GM12873 (cell line): ENCODE data around the gene KRTAP4-8.
"Not testable (repeated sequence)": the region's sequence is repeated elsewhere in the genome, so short reads cannot be mapped to it uniquely, and the experiment has no call there.

ENCODE experiments used
- TF ChIP-seq, protein P1 (sequence below): IDR thresholded peaks from 2 replicates; pipeline ENCODE4 v1.5.1; 2012; ENCODE audit warnings: low read depth, mild to moderate bottlenecking, moderate library complexity, low read length, control low read depth; ENCODE audit not compliant: insufficient read depth; ENCODE audit errors: missing control alignments

KRTAP4-8 gene

DNA sequence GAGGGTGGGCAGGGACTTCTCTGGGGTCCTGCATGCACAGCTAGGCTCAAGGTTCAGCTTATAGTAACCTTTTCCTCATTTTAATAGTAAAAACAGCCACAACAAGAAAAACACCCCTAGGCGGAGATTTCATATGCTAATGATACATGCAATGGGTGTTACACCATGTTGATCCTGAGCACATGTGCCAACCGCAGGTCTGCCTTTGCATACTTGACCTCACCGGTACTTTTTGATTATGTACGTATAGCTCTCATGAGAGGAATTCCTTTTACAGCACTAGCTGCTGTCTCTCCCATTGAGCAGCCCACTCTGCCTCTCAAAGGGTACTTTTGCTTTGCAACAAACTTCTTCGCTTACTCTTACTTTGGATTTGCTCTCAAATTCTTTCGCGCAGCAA lies 1.9 kb downstream of the KRTAP4-8 start:
- TF ChIP-seq, protein P1, sequence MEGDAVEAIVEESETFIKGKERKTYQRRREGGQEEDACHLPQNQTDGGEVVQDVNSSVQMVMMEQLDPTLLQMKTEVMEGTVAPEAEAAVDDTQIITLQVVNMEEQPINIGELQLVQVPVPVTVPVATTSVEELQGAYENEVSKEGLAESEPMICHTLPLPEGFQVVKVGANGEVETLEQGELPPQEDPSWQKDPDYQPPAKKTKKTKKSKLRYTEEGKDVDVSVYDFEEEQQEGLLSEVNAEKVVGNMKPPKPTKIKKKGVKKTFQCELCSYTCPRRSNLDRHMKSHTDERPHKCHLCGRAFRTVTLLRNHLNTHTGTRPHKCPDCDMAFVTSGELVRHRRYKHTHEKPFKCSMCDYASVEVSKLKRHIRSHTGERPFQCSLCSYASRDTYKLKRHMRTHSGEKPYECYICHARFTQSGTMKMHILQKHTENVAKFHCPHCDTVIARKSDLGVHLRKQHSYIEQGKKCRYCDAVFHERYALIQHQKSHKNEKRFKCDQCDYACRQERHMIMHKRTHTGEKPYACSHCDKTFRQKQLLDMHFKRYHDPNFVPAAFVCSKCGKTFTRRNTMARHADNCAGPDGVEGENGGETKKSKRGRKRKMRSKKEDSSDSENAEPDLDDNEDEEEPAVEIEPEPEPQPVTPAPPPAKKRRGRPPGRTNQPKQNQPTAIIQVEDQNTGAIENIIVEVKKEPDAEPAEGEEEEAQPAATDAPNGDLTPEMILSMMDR, result no peak

DNA sequence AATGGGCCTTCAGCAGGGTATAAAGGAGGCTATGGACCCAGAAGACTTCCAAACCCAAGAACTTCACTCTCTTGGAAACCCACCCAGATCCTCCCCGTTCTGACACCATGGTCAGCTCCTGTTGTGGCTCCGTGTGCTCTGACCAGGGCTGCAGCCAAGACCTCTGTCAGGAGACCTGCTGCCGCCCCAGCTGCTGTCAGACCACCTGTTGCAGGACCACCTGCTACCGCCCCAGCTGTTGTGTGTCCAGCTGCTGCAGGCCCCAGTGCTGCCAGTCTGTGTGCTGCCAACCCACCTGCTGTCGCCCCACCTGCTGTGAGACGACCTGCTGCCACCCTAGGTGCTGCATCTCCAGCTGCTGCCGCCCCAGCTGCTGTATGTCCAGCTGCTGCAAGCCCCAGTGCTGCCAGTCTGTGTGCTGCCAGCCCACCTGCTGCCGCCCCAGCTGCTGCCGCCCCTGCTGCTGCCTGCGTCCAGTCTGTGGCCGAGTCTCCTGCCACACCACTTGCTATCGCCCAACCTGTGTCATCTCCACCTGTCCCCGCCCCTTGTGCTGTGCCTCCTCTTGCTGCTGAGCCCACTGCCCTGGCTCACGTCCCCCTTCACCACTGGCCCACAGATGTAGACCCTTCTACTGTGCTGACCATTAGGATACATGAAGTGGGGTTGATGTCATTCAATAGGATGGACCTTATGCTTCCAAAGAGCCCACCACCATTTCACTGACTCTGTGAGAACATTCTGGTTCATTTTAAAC lies 13.7 kb downstream of the KRTAP4-8 start, which contains the start of gene KRTAP4-7:
KRTAP4-7 (plus strand) TSS at position 51 of the 757 bp plus-strand sequence; CDS start at position 108, 57 bp downstream.
- TF ChIP-seq, protein P1, result not testable (repeated sequence)

DNA sequence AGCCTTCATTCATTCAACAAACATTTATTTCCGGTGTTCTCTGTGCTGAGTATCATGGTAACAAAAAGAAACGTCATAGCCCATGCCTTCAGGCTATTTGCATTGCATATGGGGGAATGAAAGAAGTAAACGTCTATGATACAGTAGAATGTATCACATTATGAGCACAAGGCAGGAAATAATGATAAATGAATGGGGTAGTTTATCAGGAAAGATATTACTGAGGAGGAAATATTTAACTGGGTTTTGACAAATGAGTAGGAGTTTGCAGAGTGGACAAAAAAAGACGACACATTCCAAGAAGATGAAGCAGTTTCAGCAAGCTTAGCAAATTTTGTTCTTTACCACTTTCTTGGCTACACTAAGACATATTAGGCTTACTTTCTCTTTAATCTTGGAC lies 15.3 kb downstream of the KRTAP4-8 start:
- TF ChIP-seq, protein P1, result no peak

DNA sequence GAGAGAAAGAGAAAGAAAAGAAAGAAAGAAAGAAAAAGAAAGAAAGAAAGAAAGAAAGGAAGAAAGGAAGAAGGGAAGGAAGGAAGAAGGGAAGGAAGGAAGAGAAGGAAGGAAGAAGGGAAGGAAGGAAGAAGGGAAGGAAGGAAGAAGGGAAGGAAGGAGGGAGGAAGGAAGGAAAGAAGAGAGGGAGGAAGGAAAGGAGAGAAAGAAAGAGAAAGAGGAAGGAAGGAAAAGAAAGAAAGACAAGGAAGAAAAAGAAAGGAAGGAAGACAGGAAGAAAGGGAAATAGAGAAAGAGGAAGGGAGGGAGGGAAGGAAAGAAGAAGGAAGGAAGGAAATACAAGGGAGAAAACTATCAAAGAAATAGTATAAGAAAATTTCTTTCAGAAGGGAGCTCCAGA lies 21.2 kb downstream of the KRTAP4-8 start:
- TF ChIP-seq, protein P1, result no peak

DNA sequence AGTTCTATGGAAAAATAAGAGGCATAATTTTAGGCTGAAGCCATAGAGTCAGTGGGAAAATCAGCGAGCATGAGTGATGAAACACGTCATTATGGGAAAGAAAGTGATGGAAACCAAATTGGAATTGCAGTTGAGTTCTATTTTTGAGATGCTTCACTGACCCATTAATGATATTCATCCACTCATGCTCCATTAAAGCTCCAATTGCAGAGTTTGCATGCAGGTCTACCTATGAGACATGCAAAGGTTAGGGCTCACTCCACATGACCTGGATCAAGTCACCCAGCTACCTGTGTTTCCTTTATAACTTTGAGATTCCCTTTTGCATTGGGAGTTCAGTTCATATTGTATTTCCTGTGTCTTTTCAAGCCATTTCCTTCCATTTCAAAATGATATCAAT lies 24.3 kb downstream of the KRTAP4-8 start:
- TF ChIP-seq, protein P1, result no peak

DNA sequence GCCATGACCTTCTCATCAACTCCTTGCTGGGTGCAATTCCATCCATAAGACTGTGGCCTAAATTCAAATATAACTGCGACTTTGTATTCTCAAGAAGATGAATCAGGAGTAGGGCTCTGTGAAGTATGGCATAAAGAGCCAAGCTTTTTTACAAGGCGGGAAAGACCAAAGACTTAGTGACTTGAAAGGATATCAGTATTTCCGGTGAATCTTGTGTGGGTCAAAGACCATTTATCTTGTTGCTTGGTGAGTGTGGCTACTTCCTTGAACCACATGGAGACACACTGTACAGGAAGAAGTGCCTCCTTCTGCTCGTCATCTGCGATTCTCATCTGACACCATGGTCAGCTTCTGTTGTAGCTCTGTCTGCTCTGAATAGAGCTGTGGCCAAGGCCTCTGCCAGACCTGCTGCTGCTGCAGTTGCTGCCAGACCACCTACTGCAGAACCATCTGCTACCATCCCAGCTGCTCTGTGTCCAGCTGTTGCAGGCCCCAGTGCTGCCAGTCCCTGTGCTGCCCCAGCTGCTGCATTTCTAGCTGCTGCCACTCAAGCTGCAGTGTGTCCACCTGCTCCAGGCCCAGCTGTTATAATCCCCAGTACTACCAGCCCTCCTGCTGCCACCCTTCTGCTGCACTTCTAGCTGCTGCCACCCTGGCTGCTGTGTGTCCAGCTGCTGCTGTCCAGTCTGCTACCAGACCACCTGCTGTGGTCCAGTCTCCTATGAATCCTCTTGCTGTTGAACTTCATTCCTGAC lies 26.2 kb downstream of the KRTAP4-8 start:
- TF ChIP-seq, protein P1, result no peak

DNA sequence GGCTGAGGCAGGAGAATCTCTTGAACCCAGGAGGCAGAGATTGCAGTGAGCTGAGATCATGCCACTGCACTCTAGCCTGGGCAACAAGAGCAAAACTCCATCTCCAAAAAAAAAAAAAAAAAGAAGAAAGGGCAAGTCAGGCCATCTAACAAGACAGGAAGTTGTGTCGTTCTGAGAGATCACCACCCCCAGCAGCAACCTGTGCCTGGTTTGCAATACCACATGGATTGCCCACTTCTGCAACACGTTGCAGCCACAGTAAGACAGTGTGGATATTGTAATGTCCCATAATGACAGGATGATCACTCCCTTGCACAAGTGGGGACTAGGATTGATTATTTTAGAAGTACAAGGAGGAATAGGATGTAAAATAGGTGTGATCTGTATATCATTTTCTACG lies 28.9 kb downstream of the KRTAP4-8 start:
- TF ChIP-seq, protein P1, result no peak
